Measurements from ENCODE around the gene ADAM10.

Gene ADAM10

GRCh38 chr15:58583171-58583908 is 166.2 kb downstream of the ADAM10 start:
- no peak for DNase-seq (ENCODE audit: low read depth in 2 of 2)

- DNase-seq (ENCODE audit: low read depth in 2 of 2): no peak
Observed at GRCh38 chr15:58582160-58582559, 167.3 kb downstream of the ADAM10 start.

- no peak for DNase-seq (ENCODE audit: low read depth in 2 of 2)
Observed at GRCh38 chr15:58576657-58577056, 172.8 kb downstream of the ADAM10 start.

GRCh38 chr15:58575045-58575786 is 174.3 kb downstream of the ADAM10 start:
- no peak for DNase-seq (ENCODE audit: low read depth in 2 of 2)

- DNase-seq (ENCODE audit: low read depth in 2 of 2): no peak
Observed at GRCh38 chr15:58574631-58575030, 174.9 kb downstream of the ADAM10 start.

GRCh38 chr15:58573270-58573669 is 176.2 kb downstream of the ADAM10 start:
- no peak for DNase-seq (ENCODE audit: low read depth in 2 of 2)

GRCh38 chr15:58572521-58572920 is 177.0 kb downstream of the ADAM10 start:
- no peak for DNase-seq (ENCODE audit: low read depth in 2 of 2)

DNA sequence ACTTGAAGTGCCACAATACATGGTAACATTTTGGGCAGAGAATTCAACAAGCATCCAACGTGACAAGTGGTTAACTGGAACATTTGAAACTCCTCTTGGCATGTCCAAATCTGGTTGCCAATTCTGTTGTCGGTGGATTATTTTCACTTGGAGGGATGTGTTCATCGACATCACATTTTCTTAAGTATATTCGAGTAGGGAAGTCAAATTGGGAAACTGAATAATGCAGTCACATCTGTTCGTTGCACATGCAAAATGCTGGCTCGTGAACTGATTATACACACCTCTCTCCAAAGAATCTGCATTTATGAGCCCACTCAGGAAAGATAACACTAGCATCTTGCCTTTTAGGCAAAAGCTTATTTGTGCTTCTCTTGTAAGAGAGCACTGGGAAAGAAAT is 178.0 kb downstream of the ADAM10 start:
- no peak for DNase-seq (ENCODE audit: low read depth in 2 of 2)

DNA sequence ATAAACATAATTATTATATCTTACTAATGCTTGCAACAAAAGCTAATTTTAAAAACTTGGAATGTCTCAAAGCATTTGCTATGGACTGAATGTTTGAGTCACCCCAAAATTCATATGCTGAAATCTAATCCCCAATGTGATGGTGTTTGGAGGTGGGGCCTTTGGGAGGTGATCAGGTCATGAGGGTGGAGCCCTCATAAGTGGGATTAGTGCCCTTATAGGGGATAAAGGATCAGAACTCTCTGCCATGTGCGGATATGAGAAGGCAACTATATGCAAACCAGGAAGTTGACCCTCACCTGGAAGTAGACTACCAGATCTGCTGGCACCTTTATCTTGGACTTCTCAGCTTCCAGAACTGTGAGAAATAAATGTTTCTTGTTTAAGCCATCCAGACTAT is 180.1 kb downstream of the ADAM10 start:
- DNase-seq (ENCODE audit: low read depth in 2 of 2): no peak

DNA sequence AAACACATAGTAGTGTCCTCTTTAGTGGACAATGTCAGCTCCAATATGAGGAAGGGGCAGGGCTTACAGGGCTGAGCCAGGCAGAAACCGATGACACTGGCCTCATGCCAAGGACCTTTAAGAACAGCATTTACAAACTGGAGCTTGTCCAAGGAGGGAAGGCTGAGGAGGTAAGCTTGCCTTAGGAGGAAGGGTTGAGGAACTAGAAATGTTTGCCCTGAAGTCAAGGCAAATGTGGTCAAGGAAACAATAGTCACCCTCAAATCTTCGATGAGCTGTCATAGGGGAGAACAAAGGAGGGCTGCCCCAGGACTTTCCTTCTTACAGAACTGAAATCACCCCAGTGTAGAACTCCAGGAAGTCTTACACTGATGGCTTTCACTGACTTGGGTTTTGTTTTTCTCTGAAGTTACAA is 181.3 kb downstream of the ADAM10 start:
- no peak for DNase-seq (ENCODE audit: low read depth in 2 of 2)

DNA sequence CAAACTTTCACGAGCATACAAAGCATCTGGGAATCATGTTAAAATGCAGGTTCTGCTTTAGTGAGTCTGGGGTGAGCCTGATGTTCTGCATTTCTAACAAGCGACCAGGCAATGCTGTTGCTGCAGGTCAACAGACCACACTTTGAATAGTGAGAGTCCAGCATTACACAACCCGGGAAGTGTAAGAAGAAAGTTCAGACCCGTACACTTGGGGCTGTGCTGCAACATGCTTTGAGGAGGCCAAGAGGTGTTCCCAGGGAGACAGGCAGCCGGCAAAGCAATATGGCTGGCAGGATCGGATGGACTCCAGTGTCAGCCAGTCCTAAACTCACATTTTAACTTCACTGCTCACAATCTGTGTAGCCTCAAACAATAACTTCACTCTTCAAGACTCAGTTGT is 183.5 kb downstream of the ADAM10 start:
- DNase-seq (ENCODE audit: low read depth in 2 of 2): no peak

- DNase-seq (ENCODE audit: low read depth in 2 of 2): no peak
Observed at GRCh38 chr15:58565619-58566018, 183.9 kb downstream of the ADAM10 start.

DNA sequence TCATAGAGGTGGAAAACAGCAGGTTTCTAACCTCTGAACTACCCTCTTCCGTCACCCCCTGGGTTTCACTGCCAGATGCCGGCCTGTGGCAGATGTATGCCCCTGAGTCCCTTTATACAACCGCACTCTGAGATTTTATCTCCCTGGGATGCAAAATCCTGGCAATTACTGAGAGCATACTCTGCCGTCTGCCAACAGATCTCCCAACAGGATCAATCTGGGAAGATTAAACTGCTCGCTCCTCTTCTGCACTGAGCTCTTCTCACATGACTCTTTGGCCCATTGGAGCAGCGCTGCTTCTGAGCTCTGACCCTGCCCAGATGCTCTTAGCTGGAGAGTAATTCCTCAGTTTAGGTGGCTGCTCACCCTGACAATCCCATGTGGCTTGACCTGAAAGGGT is 184.5 kb downstream of the ADAM10 start:
- no peak for DNase-seq (ENCODE audit: low read depth in 2 of 2)

- no peak for DNase-seq (ENCODE audit: low read depth in 2 of 2)
Observed at GRCh38 chr15:58562135-58562534, 187.4 kb downstream of the ADAM10 start.

GRCh38 chr15:58561321-58561720 is 188.2 kb downstream of the ADAM10 start:
- no peak for DNase-seq (ENCODE audit: low read depth in 2 of 2)

DNA sequence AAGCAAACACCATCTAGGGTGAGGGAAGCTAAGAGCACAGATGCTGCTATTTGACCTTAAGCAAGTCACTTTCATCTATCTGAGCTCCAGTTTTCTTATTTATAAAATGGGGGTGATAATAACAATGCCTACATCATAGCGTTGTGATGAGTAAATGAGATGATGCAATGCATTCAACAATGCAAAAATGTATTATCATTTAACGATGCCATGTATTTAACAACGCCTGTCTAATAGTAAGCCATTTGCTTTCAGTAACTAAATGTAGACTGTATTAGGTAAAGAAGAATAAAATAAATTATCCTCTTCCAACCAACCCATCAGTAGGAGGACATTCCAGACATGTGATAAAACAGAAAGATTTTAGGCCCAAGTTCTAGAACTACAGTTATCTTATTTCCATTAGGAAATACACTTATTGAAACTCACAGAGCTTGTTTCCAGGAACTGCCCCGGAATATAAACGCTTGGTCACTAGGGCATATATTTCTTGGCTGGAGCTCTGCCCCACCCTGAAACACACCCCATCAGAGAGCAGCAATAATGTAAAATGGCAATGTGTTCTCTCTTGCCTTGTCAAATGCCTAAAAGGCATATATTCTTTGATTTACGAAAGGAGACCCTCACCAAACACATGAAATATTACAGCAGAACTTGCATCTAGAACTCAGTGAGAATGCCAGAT is 189.5 kb downstream of the ADAM10 start:
- no peak for DNase-seq (ENCODE audit: low read depth in 2 of 2)

- DNase-seq (ENCODE audit: low read depth in 2 of 2): no peak
Observed at GRCh38 chr15:58558777-58559176, 190.7 kb downstream of the ADAM10 start.

- DNase-seq (ENCODE audit: low read depth in 2 of 2): no peak
Observed at GRCh38 chr15:58556541-58556940, 193.0 kb downstream of the ADAM10 start.

GRCh38 chr15:58556028-58556361 is 193.5 kb downstream of the ADAM10 start:
- DNase-seq (ENCODE audit: low read depth in 2 of 2): no peak

- DNase-seq (ENCODE audit: low read depth in 2 of 2): no peak
Observed at GRCh38 chr15:58555162-58556027, 194.1 kb downstream of the ADAM10 start.

DNA sequence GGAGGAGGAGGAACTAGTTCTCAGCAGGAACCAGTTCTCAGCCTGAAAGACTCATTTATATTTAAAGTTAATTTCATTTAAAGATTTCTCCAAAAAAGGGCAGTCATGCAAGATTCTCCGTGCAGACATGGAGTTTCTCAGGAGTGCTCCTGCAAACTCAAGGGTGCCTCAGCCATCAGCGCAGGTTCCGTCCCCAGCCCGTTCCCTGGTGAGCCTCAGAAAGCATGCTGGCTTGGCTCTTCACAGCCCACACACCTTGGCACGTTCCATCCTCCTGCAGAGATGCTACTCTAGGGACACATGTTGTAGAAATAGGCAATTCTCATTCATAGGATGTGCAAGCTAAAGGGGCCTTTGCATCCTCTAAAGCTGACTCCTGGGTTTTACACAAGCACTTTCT is 194.7 kb downstream of the ADAM10 start:
- DNase-seq (ENCODE audit: low read depth in 2 of 2): no peak

GRCh38 chr15:58553365-58553918 is 196.1 kb downstream of the ADAM10 start:
- no peak for DNase-seq (ENCODE audit: low read depth in 2 of 2)

All from stimulated activated CD4-positive, alpha-beta T cell treated with anti-CD3 and anti-CD28 coated beads, Interleukin-1b, Interleukin-23, amount 100 ng/mL, for 4 hours (primary cell).